NCI-H1092 treated with DMSO at 0.1 percent for 48 hours (cell line): Measurements from ENCODE around the gene ECD.
A peak's percentile ranks its signal among the peaks of the same experiment; 100 is the strongest.
"Not testable (repeated sequence)": the region's sequence is repeated elsewhere in the genome, so short reads cannot be mapped to it uniquely, and the experiment has no call there.

Experiments used
- DNase-seq: peaks from one replicate; lab custom pipeline; 2025; lab: John Stamatoyannopoulos, UW

The ECD gene

GRCh38 chr10:73159038-73159648 lies 8.7 kb downstream of the ECD start:
- peak; percentile 23 for DNase-seq

- no peak for DNase-seq
These were observed 11.8 kb downstream of the ECD start for GRCh38 chr10:73156054-73156453.

- DNase-seq = no peak
These were observed 15.8 kb downstream of the ECD start for GRCh38 chr10:73152009-73152408.

GRCh38 chr10:73150633-73151413 lies 17.0 kb downstream of the ECD start:
- not testable (repeated sequence) for DNase-seq

GRCh38 chr10:73141603-73142002 lies 26.2 kb downstream of the ECD start:
- DNase-seq = no peak

GRCh38 chr10:73139251-73139650 lies 28.6 kb downstream of the ECD start:
- DNase-seq = no peak

- DNase-seq = no peak
These were observed 31.2 kb downstream of the ECD start for GRCh38 chr10:73136627-73137026.

- no peak for DNase-seq
These were observed 33.1 kb downstream of the ECD start for GRCh38 chr10:73134727-73135126.

- no peak for DNase-seq
These were observed 35.7 kb downstream of the ECD start for GRCh38 chr10:73131913-73132686.

- DNase-seq = no peak
These were observed 36.5 kb downstream of the ECD start for GRCh38 chr10:73131301-73131700.

GRCh38 chr10:73126343-73126742 lies 41.5 kb downstream of the ECD start:
- DNase-seq = no peak

- no peak for DNase-seq
These were observed 47.9 kb downstream of the ECD start for GRCh38 chr10:73119952-73120351.

- no peak for DNase-seq
These were observed 48.4 kb downstream of the ECD start for GRCh38 chr10:73119457-73119856.

- no peak for DNase-seq
These were observed 49.6 kb downstream of the ECD start for GRCh38 chr10:73117976-73118743.

- no peak for DNase-seq
These were observed 51.8 kb downstream of the ECD start for GRCh38 chr10:73116017-73116416.

GRCh38 chr10:73113551-73113950 lies 54.3 kb downstream of the ECD start:
- DNase-seq = no peak

GRCh38 chr10:73112032-73112431 lies 55.8 kb downstream of the ECD start:
- not testable (repeated sequence) for DNase-seq

GRCh38 chr10:73110345-73110849 lies 57.4 kb downstream of the ECD start, which contains the start of gene NUDT13:
Gene NUDT13 (plus strand): TSS chr10:73110455. CDS start chr10:73114366, 3,911 bp downstream.
- DNase-seq = no peak

- DNase-seq = not testable (repeated sequence)
These were observed 58.6 kb downstream of the ECD start for GRCh38 chr10:73109248-73109652.

GRCh38 chr10:73106301-73106700 lies 61.5 kb downstream of the ECD start:
- DNase-seq = no peak

GRCh38 chr10:73099141-73099540 lies 68.7 kb downstream of the ECD start:
- no peak for DNase-seq

- DNase-seq = peak; percentile 43
These were observed 70.5 kb downstream of the ECD start for GRCh38 chr10:73097305-73097670.
